Muscle layer of colon (tissue), 2 donors: ENCODE measurements around the gene TNFSF4.
"Not testable (repeated sequence)": the region's sequence is repeated elsewhere in the genome, so short reads cannot be mapped to it uniquely, and the experiment has no call there.

Source experiments
- H3K27ac ChIP-seq: one replicate; pipeline ENCODE4 v1.7.0; 2013; ENCODE audit warnings: low read depth, mild to moderate bottlenecking, low read length, moderate library complexity
- H3K27me3 ChIP-seq, 2 donors: one replicate each; pipeline ENCODE4 v1.7.0; 2013; ENCODE audit warnings: low read length in 2 of 2, mild to moderate bottlenecking in 2 of 2; ENCODE audit not compliant: insufficient read depth in 2 of 2, control insufficient read depth in 1 of 2
- H3K36me3 ChIP-seq: one replicate; pipeline ENCODE4 v1.7.0; 2013; ENCODE audit warnings: mild to moderate bottlenecking, low read length; ENCODE audit not compliant: insufficient read depth
- H3K4me1 ChIP-seq: one replicate; pipeline ENCODE4 v1.7.0; 2013; ENCODE audit warnings: mild to moderate bottlenecking, low read length; ENCODE audit not compliant: insufficient read depth
- H3K4me3 ChIP-seq, 2 donors: one replicate each; pipeline ENCODE4 v1.7.0; 2013; ENCODE audit warnings: low read length in 2 of 2, low read depth in 1 of 2, mild to moderate bottlenecking in 1 of 2, moderate library complexity in 1 of 2
- H3K9ac ChIP-seq: one replicate; pipeline ENCODE4 v1.7.0; 2013; ENCODE audit warnings: low read length
- H3K9me3 ChIP-seq: one replicate; pipeline ENCODE4 v1.7.0; 2013; ENCODE audit warnings: mild to moderate bottlenecking, low read length
- donor health status: abdominal sarcoma.
- donor health status: Adenocarcinoma of cecum.

Gene TNFSF4

GRCh38 chr1:173161510-173162221 lies 45.5 kb downstream of the TNFSF4 start:
- H3K4me1 ChIP-seq, result no peaks in the 10 kb centered on the region
- H3K9ac ChIP-seq, result no peak overlapping the region
- H3K4me3 ChIP-seq, result no peak overlapping the region
- H3K36me3 ChIP-seq, result no peaks in the 10 kb centered on the region
- no peak overlapping the region for H3K27ac ChIP-seq
- no peaks in the 10 kb centered on the region for H3K9me3 ChIP-seq
- no peaks in the 10 kb centered on the region for H3K27me3 ChIP-seq

GRCh38 chr1:173153964-173154363 lies 53.2 kb downstream of the TNFSF4 start:
- not testable (repeated sequence) for H3K36me3 ChIP-seq, H3K9ac ChIP-seq, H3K9me3 ChIP-seq, H3K4me3 ChIP-seq, H3K27me3 ChIP-seq, H3K4me1 ChIP-seq, H3K27ac ChIP-seq

- H3K9ac ChIP-seq, result no peak overlapping the region
- H3K27me3 ChIP-seq, result no peaks in the 10 kb centered on the region
- no peaks in the 10 kb centered on the region for H3K4me1 ChIP-seq
- H3K4me3 ChIP-seq, result no peak overlapping the region
- H3K27ac ChIP-seq, result no peak overlapping the region
- no peaks in the 10 kb centered on the region for H3K9me3 ChIP-seq
- no peaks in the 10 kb centered on the region for H3K36me3 ChIP-seq
These were observed 53.6 kb downstream of the TNFSF4 start for GRCh38 chr1:173153503-173153902.

- Histone ChIP-seq H3K9me3 (no peaks in the 10 kb centered on the region), H3K9ac (no peak overlapping the region), H3K4me1 (no peaks in the 10 kb centered on the region), H3K27me3 (no peaks in the 10 kb centered on the region), H3K4me3 (no peak overlapping the region), H3K36me3 (no peaks in the 10 kb centered on the region), H3K27ac (no peak overlapping the region)
These were observed 54.5 kb downstream of the TNFSF4 start for GRCh38 chr1:173152598-173152997.

- H3K4me3 ChIP-seq, result no peak overlapping the region
- no peaks in the 10 kb centered on the region for H3K9me3 ChIP-seq
These were observed 56.3 kb downstream of the TNFSF4 start for GRCh38 chr1:173150795-173151194.

GRCh38 chr1:173149887-173150286 lies 57.2 kb downstream of the TNFSF4 start:
- Histone ChIP-seq H3K4me1 (no peaks in the 10 kb centered on the region), H3K27ac (no peak overlapping the region), H3K9me3 (no peaks in the 10 kb centered on the region), H3K4me3 (no peak overlapping the region), H3K9ac (no peak overlapping the region), H3K36me3 (no peaks in the 10 kb centered on the region), H3K27me3 (no peaks in the 10 kb centered on the region)

More at GRCh38 chr1:173150795-173151194, 56.3 kb downstream of the TNFSF4 start:
- H3K4me1 ChIP-seq, result no peaks in the 10 kb centered on the region
- no peak overlapping the region for H3K9ac ChIP-seq
- H3K27ac ChIP-seq, result no peak overlapping the region
- H3K36me3 ChIP-seq, result no peaks in the 10 kb centered on the region
- no peaks in the 10 kb centered on the region for H3K27me3 ChIP-seq

- H3K36me3 ChIP-seq, result no peaks in the 10 kb centered on the region
- H3K27ac ChIP-seq, result no peak overlapping the region
- H3K4me3 ChIP-seq, result no peak overlapping the region
- no peaks in the 10 kb centered on the region for H3K4me1 ChIP-seq
- no peaks in the 10 kb centered on the region for H3K9me3 ChIP-seq
- no peaks in the 10 kb centered on the region for H3K27me3 ChIP-seq
- no peak overlapping the region for H3K9ac ChIP-seq
These were observed 58.2 kb downstream of the TNFSF4 start for GRCh38 chr1:173148971-173149370.

- no peak overlapping the region for H3K4me3 ChIP-seq
- H3K27ac ChIP-seq, result no peak overlapping the region
- no peaks in the 10 kb centered on the region for H3K4me1 ChIP-seq
These were observed 58.6 kb downstream of the TNFSF4 start for GRCh38 chr1:173148545-173148944.

GRCh38 chr1:173140733-173141132 lies 66.4 kb downstream of the TNFSF4 start:
- Histone ChIP-seq H3K27ac (no peak overlapping the region), H3K27me3 (no peaks in the 10 kb centered on the region), H3K9ac (no peak overlapping the region), H3K4me1 (no peaks in the 10 kb centered on the region), H3K9me3 (no peaks in the 10 kb centered on the region), H3K4me3 (no peak overlapping the region), H3K36me3 (no peaks in the 10 kb centered on the region)

More at GRCh38 chr1:173148545-173148944, 58.6 kb downstream of the TNFSF4 start:
- Histone ChIP-seq H3K9ac (no peak overlapping the region), H3K9me3 (no peaks in the 10 kb centered on the region), H3K27me3 (no peaks in the 10 kb centered on the region), H3K36me3 (no peaks in the 10 kb centered on the region)

GRCh38 chr1:173139706-173140105 lies 67.4 kb downstream of the TNFSF4 start:
- Histone ChIP-seq H3K9me3 (no peaks in the 10 kb centered on the region), H3K9ac (no peak overlapping the region), H3K4me3 (no peak overlapping the region), H3K4me1 (no peaks in the 10 kb centered on the region), H3K27me3 (no peaks in the 10 kb centered on the region), H3K36me3 (no peaks in the 10 kb centered on the region), H3K27ac (no peak overlapping the region)

- no peaks in the 10 kb centered on the region for H3K9me3 ChIP-seq
- H3K27me3 ChIP-seq, result no peaks in the 10 kb centered on the region
- H3K36me3 ChIP-seq, result no peaks in the 10 kb centered on the region
- no peak overlapping the region for H3K4me3 ChIP-seq
- H3K4me1 ChIP-seq, result no peaks in the 10 kb centered on the region
- no peak overlapping the region for H3K9ac ChIP-seq
- H3K27ac ChIP-seq, result no peak overlapping the region
These were observed 69.9 kb downstream of the TNFSF4 start for GRCh38 chr1:173137107-173137706.

- Histone ChIP-seq H3K4me1 (no peaks in the 10 kb centered on the region), H3K9me3 (no peaks in the 10 kb centered on the region), H3K4me3 (no peak overlapping the region), H3K36me3 (no peaks in the 10 kb centered on the region), H3K9ac (no peak overlapping the region), H3K27ac (no peak overlapping the region), H3K27me3 (no peaks in the 10 kb centered on the region)
These were observed 72.3 kb downstream of the TNFSF4 start for GRCh38 chr1:173134800-173135199.
